Activated CD4-positive, alpha-beta T cell treated with anti-CD3 and anti-CD28 coated beads for 24 hours (primary cell): Measurements from ENCODE around the gene CLSTN3.
A peak's percentile ranks its signal among the peaks of the same experiment; 100 is the strongest.

Source experiments
- DNase-seq, 2 donors: peaks; one replicate each; pipeline ENCODE4 v3.0.0-alpha.2; 2020; ENCODE audit warnings: low read depth in 2 of 2

Gene CLSTN3

DNA sequence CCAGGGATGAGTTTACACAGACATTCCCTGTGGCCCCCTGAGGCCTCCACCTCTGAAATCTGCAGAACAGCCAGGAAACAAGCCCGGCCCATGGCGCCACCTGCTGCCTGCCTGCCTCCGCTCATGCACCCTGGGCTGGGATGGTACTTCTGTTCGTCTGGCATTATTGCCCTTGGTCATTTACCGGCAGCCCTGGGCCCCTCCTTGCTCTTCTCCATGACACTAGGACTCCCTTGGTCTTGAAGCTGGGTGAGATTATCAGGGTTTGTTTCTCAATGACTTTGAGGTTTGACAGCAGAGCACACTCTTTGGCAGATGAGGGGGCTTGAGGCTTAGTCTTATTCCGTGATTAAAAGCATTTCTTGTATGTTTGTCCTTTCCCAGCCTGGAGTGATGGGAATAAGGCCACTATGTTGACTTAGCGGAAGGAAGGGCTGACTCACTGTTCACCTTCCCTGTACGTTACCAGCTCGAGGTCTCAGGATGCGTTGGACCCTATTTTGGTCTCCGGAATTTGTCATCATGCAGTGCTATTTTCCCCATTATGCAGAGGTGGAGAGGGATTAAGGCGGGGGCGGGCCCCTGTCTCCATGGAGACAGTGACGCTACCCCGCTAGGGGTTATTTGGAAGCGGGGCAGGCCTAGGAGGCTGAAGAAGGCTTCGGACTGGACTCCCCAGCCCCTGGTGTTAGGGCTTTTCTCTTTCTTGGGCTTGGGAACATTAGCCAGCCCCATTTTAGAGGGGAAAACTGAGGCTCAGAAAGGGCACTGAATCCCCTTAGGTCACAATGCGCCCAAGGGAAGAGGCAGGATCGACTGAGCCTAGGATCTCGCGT, 58.6 kb downstream of the CLSTN3 start:
- DNase-seq = peak; percentile 45 to 53

DNA sequence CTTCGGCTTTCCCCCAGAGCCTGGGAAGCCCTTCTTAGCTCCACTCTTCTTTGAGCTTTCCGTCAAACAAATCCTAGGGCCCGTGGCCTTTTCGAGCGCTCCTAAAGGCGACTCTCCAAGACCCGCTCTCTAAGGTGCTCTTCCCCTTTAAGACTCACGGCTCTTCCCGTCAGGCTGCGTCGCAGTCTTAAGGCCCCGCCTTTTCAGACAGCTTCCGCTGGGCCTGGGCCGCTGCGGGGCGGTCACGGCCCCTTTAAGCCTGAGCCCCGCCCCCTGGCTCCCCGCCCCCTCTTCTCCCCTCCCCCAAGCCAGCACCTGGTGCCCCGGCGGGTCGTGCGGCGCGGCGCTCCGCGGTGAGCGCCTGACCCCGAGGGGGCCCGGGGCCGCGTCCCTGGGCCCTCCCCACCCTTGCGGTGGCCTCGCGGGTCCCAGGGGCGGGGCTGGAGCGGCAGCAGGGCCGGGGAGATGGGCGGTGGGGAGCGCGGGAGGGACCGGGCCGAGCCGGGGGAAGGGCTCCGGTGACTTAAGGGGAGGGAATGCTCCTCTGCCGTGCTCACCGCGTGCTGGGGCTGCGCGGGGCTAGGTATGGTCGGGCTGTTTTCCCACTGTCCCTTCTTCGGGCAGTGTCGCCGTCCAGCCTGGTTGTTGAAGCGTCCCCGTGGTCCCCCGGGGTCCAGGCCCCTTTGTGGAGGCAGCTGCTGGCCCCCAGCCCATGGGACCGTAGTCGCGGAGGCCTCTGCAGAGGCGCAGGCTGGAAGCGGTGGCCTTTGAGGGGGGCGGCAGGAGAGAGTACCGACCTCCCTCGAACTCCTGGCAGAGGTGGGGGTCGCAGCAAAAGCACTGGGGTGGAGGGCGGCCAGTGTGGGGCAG, 59.5 kb downstream of the CLSTN3 start, which contains the start of gene PEX5:
Gene PEX5, plus strand, starts transcription at position 289 of the 870 bp plus-strand sequence. CDS start 692 bp downstream, outside the sequence.
- peak; percentile 67 to 71 for DNase-seq

DNA sequence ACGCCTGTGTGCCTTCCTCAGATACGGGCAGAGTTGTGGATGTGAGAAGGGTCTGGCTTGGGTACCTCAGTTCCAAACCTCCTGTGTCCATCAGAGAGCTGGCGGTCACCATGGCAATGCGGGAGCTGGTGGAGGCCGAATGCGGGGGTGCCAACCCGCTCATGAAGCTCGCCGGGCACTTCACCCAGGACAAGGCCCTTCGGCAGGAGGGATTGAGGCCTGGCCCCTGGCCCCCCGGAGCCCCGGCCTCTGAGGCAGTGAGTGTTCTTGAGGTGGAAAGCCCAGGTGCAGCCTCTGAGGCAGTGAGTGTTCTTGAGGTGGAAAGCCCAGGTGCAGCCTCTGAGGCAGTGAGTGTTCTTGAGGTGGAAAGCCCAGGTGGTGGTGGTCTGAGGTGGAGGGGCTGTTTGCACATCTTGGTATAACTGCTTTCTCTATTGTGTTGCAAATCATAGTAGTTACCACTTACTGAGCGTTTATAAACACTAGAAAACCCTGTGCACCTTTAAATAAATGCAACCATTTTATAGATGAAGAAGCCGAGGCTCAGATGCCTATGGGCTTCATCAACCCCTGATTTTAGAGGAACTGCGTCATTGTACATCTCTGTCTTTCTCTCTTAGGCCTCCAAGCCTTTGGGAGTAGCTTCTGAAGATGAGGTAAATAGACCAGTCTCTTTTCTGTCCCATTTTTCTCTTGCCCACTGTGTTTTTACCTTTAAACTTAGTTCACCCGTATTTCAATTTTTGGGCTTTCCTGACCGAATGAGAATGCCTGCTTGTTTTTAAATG, 60.3 kb downstream of the CLSTN3 start:
- DNase-seq = peak in 1 of 2 donors; percentile 0

DNA sequence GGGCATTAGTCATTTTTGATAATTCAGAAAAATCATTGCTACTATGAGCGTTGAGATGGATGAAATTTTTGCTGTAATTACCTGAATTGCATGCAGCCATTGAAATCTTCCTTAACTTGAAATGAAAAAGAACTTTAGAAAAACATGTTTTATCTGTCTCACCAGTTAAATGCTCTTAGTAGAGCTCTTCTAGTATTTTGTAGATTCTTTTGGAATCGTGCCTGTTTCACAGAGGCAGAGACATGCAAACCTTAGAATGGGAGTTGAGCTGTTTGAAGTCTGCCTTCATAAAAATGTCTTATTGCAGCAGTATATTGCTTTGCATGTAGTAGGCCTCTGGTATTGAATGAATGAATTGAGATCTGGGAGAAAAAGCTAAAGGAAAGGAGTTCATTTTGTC, 63.5 kb downstream of the CLSTN3 start:
- no peak for DNase-seq

DNA sequence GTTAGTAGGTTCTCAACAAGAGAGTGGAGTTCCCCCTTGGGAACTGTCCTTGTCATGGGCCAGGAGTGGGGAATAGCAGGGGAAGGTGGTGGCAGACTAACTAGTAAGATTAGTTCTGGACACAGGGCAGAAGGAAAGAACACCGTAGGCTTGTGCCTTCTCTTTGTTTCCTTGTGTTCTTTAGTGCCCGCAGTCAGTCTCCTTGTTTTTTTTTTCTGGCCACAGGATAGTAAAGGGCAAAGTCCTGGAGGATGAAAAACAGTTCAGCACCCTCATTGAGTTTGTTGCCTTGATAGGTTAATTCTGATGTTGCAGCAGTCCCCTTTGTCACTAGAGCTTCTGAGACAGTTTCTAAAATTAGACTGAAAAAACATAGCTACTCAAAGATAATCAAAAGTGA, 67.7 kb downstream of the CLSTN3 start:
- DNase-seq = no peak

DNA sequence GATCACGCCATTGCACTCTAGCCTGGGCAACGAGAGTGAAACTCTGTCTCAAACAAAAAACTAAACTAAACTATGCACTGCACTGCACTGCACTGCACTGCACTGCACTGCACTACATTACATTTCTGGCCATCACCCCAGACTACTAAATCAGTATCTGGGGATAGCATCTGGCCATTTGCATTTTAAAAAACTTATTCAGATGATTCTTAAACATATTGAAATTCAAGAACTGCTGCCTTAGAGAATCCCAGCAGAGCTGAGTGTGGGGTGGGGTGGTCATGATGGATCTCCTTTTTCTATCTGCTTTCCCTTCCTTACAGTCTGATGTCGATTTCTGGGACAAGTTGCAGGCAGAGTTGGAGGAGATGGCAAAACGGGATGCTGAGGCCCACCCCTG, 72.9 kb downstream of the CLSTN3 start:
- DNase-seq = no peak

DNA sequence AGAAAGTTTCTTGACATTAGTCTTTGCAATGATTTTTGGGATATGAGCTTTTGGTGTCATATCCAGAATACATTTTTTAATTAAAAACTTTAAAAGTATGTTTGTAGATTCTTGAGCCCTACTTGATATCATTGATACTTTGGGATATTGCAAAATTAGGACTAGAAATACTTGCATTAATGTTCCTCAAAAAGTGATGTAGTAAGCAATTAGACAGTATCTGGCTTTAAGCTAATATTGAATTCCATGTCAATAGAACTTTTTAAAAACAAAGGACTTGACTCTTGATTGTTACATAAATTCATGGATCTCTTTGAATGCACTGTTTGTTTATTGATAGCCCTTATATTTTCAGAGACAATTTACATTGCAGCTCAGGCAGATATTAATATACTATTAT, 74.9 kb downstream of the CLSTN3 start:
- DNase-seq = no peak

DNA sequence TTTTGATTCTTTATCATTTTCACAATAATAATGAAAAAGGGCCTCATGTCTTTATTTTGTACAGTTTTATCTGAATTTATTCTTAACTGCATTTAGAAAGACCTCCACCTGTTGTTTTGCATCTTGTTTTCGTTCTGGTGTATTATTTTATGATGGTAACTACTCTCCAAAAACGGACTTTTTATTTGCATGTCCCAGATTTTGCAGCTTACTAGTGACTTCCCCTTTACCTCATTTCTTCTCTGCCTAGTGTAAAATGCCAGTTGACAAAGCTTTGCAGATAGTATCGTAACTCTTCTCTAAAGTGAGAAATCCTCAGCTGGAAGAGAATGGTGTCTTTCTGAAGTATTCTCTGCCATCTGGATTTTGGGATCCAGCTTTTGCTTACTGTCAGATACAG, 76.5 kb downstream of the CLSTN3 start:
- DNase-seq = no peak

DNA sequence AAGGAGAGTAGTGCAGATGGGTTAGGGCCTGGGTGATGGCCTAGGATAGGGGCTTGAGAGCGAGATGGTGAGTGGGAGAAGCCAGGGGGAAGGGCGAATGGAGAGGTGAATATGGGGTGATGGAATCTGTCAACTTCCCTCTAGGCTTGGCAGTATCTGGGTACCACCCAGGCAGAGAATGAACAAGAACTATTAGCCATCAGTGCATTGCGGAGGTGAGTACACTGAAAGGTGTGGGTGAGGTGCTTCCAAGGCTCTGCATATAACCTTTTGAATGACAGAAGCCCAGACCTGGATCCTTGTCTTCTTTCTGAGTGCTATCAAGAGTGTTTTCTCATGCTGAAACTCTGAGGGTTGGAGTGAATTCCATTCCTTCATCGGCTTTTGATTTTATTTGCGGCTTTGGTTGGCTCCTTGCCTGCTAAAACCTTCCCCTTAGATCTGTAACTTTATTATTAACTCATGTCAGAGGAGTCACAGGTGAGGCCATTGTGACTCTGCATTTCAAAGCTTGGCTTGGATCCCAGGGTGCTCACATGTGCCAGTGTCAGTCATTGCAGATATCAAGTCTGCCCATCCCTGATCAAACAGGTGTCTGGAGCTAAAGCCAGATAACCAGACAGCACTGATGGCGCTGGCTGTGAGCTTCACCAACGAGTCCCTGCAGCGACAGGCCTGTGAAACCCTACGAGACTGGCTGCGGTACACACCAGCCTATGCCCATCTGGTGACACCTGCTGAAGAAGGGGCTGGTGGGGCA, 77.9 kb downstream of the CLSTN3 start:
- DNase-seq = no peak
